ENCODE results near the gene DYSF. TPM values are rescaled to one million over a fixed set of nuclear protein-coding genes. Genes with fewer than 3 reads are reported as not detected.

DYSF gene
- total RNA-seq, 4 donors from 2014 or later = 4.2 to 12.0 (median 5.9) TPM

- Histone ChIP-seq H3K27me3 (no peaks in the 10 kb centered on the region), H3K27ac (no peak overlapping the region), H3K4me1 (no peaks in the 10 kb centered on the region), H3K9me3 (no peaks in the 10 kb centered on the region), H3K4me3 (no peak overlapping the region), H3K36me3 (no peaks in the 10 kb centered on the region)
- TF ChIP-seq EP300 (IDR thresholded peaks at IDR 0.05) (no peak), POLR2A (IDR thresholded peaks at IDR 0.05) (no peak)
- TF ChIP-seq, protein P1, sequence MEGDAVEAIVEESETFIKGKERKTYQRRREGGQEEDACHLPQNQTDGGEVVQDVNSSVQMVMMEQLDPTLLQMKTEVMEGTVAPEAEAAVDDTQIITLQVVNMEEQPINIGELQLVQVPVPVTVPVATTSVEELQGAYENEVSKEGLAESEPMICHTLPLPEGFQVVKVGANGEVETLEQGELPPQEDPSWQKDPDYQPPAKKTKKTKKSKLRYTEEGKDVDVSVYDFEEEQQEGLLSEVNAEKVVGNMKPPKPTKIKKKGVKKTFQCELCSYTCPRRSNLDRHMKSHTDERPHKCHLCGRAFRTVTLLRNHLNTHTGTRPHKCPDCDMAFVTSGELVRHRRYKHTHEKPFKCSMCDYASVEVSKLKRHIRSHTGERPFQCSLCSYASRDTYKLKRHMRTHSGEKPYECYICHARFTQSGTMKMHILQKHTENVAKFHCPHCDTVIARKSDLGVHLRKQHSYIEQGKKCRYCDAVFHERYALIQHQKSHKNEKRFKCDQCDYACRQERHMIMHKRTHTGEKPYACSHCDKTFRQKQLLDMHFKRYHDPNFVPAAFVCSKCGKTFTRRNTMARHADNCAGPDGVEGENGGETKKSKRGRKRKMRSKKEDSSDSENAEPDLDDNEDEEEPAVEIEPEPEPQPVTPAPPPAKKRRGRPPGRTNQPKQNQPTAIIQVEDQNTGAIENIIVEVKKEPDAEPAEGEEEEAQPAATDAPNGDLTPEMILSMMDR (IDR thresholded peaks at IDR 0.05) = no peak
- DNase-seq (ENCODE audit: low spot score in 2 of 2) = no peak
- WGBS, 2 donors = 76 to 77% methylated on average over 9 of the region's 9 CpGs
These were observed 215.7 kb downstream of the DYSF start for GRCh38 chr2:71669058-71669456.

DNA sequence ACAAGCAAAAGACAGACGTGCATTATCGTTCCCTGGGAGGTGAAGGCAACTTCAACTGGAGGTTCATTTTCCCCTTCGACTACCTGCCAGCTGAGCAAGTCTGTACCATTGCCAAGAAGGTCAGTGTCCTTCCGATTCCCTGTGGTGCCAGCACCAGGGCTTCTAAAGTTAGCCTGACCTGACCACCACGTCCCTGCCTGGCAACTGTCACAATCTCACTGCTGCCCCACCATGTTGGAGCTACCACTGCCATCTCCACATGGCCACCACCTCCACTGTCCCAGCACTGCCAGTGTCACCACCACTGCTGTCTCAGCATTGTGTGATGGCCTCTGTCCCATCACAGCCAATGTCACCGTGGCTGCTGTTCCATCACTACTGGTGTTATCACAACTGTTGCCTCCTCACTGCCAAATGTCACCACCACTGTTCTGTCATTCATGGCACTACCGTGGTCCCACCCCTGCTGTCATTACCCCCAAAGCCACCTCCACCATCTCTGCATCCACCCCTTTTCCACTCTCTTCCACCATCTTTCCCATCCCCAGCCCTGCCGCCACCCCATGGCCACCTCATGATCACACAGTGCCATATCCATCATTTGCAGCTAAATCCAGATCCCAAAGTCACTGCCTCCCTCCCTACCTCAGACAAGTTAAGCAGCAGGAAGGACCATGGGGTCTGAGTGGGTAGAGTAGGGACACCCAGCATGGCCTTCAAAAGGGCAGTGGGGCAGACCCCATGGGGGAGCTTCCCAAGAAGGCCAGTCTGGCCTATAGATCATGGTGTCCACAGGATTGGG lies 216.5 kb downstream of the DYSF start:
- Histone ChIP-seq H3K27ac (no peak overlapping the region), H3K4me3 (no peak overlapping the region), H3K27me3 (no peaks in the 10 kb centered on the region), H3K4me1 (no peaks in the 10 kb centered on the region), H3K9me3 (no peaks in the 10 kb centered on the region), H3K36me3 (no peaks in the 10 kb centered on the region)
- DNase-seq (ENCODE audit: low spot score in 2 of 2) = no peak
- no peak for TF ChIP-seq EP300 (IDR thresholded peaks at IDR 0.05)
- TF ChIP-seq POLR2A (IDR thresholded peaks at IDR 0.05) = no peak
- TF ChIP-seq, protein P1 (IDR thresholded peaks at IDR 0.05) = no peak
- WGBS, 2 donors = 92 to 94% methylated on average over 8 of the region's 8 CpGs

- Histone ChIP-seq H3K4me1 (no peaks in the 10 kb centered on the region), H3K4me3 (no peak overlapping the region), H3K9me3 (no peaks in the 10 kb centered on the region), H3K36me3 (no peaks in the 10 kb centered on the region), H3K27ac (no peak overlapping the region), H3K27me3 (no peaks in the 10 kb centered on the region)
- 96 to 100% methylated on average over 3 to 4 of the region's 4 CpGs for WGBS, 2 donors
- no peak for DNase-seq (ENCODE audit: low spot score in 2 of 2)
- TF ChIP-seq, protein P1 (IDR thresholded peaks at IDR 0.05) = no peak
These were observed 217.1 kb downstream of the DYSF start for GRCh38 chr2:71670430-71670795.

DNA sequence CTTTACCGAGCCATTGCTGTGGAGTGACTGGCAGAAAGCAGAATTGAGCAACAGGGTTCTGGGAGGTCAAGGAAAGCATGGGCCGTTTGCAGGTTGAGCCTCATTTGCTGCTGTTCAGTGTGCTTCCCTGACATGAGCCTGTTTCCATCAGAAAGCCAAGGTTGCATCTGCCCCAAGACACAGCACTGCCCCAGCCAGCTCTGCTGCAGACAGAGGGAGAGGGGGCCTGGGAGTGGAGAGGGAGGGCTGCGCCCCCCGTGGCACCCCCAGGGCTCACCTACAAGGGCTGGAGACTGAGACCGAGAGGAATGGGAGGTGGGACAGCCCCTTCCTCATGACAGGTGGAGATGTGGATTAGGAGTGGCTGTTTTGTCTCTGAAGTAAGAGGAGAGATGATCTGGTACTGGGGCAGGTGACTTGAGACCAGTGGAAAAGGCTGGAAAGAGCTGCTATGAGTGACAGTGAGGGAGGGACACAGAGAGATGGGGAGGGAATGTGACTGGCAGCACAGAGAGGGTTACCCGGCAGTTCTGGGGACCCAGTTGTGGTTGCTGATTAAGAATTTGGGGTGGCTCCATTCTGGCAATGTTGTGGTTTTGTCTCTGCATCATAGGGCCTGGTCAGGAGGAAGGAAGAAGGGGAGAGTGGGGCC lies 218.0 kb downstream of the DYSF start:
- Histone ChIP-seq H3K9me3 (no peaks in the 10 kb centered on the region), H3K4me3 (no peak overlapping the region), H3K27me3 (no peaks in the 10 kb centered on the region), H3K36me3 (no peaks in the 10 kb centered on the region), H3K27ac (no peak overlapping the region), H3K4me1 (no peaks in the 10 kb centered on the region)
- DNase-seq (ENCODE audit: low spot score in 2 of 2) = no peak
- no peak for TF ChIP-seq POLR2A (IDR thresholded peaks at IDR 0.05)
- 80 to 88% methylated on average over 6 of the region's 6 CpGs for WGBS, 2 donors

DNA sequence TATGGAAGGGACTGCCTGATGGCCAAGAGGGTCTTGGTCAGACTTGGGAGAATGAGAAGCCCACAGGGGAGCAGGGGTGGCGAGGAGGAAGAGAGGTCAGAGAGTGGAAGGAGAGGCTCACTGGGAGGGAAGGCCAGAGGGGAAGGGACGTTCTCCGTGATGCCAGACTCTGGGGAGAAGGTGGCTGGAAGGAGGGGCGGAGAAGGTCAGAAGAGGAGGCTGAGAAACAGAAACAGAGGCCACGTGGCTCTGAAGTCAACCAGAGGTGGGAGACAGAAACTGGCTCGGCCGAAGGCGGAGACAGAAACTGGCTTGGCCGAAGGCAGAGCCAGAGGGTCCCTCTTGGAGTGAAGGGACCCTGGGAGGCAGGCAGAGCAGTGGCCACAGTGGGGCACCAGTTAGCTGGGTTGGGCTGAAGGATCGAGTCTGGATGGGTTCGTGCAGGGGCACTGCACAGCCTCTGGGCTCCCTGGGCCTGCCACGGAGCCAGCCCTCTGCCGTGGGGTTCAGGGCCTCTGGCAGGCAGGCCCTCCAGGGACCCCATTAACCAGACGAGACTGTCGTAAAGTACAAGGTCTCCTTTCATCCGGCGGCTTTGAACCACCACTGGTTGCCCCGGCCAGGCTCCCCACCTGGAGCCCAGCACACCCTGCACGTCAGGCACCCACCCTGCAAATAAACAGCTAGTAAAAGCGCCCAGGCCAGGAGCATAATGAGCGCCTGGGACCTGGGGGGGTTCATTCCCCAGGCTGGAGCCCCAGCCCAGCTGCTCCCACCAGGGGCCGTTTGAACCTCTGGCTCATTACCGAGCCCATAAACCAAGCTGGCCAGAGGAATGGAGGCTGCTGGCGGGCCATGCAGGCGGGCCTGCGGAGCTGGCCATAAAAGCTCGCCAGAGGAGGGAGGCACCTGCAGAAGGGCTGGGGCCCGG lies 218.8 kb downstream of the DYSF start:
- Histone ChIP-seq H3K27ac (no peak overlapping the region), H3K36me3 (no peaks in the 10 kb centered on the region), H3K4me1 (no peaks in the 10 kb centered on the region), H3K4me3 (no peak overlapping the region), H3K27me3 (no peaks in the 10 kb centered on the region), H3K9me3 (no peaks in the 10 kb centered on the region)
- TF ChIP-seq, protein P1 (IDR thresholded peaks at IDR 0.05) = no peak
- TF ChIP-seq EP300 (IDR thresholded peaks at IDR 0.05) (no peak), POLR2A (IDR thresholded peaks at IDR 0.05) (no peak)
- 67 to 75% methylated on average over 20 to 27 of the region's 28 CpGs for WGBS, 2 donors
- no peak for DNase-seq (ENCODE audit: low spot score in 2 of 2)
